MG63 (cell line): Measurements from ENCODE around the gene ZNF600. TPM values are rescaled to one million over a fixed set of nuclear protein-coding genes. Genes with fewer than 3 reads are reported as not detected.
"Not testable (repeated sequence)": the region's sequence is repeated elsewhere in the genome, so short reads cannot be mapped to it uniquely, and the experiment has no call there.

ENCODE experiments used
- DNase-seq: peaks from one replicate; pipeline ENCODE4 v3.0.0-alpha.2; 2020
- H3K27me3 ChIP-seq: fragments of 250-450 bp; sonication (Bioruptor Pico); 2 replicates; pipeline ENCODE4 v1.5.1; 2020; ENCODE audit warnings: mild to moderate bottlenecking, moderate library complexity
- H3K36me3 ChIP-seq: fragments of 250-450 bp; sonication (Bioruptor Pico); 2 replicates; pipeline ENCODE4 v1.5.1; 2020; ENCODE audit warnings: mild to moderate bottlenecking, moderate library complexity
- H3K4me3 ChIP-seq: fragments of 250-450 bp; sonication (Bioruptor Pico); 2 replicates; pipeline ENCODE4 v1.5.1; 2020; ENCODE audit warnings: mild to moderate bottlenecking, moderate library complexity
- H3K9me3 ChIP-seq: fragments of 250-450 bp; sonication (Bioruptor Pico); 2 replicates; pipeline ENCODE4 v1.5.1; 2020; ENCODE audit warnings: mild to moderate bottlenecking, moderate library complexity
- total RNA-seq: library from RNA; depleted of rRNA; stranded (reverse); fragments of >200 nt; shearing (Covaris generic); gene quantifications from 2 replicates; pipeline ENCODE4 v1.2.3, GENCODE V29; 2014; ENCODE audit warnings: low replicate concordance; rRNA removed

The ZNF600 gene
- total RNA-seq, 1 experiment from 2014 or later = 1.9 TPM

- peak; percentile 87 for DNase-seq
- no peak overlapping the region for H3K4me3 ChIP-seq
- H3K27me3 ChIP-seq = no peaks in the 10 kb centered on the region
Observed at GRCh38 chr19:52722062-52723003, 64.3 kb downstream of the ZNF600 start.

GRCh38 chr19:52720541-52720940 is 66.0 kb downstream of the ZNF600 start:
- not testable (repeated sequence) for DNase-seq, H3K27me3 ChIP-seq, H3K4me3 ChIP-seq
- Histone ChIP-seq H3K36me3 (peaks cover 31% of the 10 kb centered on the region), H3K9me3 (peaks cover 12% of the 10 kb centered on the region)

More at GRCh38 chr19:52722062-52723003, 64.3 kb downstream of the ZNF600 start:
- Histone ChIP-seq H3K9me3 (peaks cover 12% of the 10 kb centered on the region), H3K36me3 (peaks cover 40% of the 10 kb centered on the region)

- peaks cover 35% of the 10 kb centered on the region for H3K36me3 ChIP-seq
- DNase-seq = no peak
- H3K9me3 ChIP-seq = peaks cover 6% of the 10 kb centered on the region; the same call in 1 of the 2 replicates
- H3K27me3 ChIP-seq = no peaks in the 10 kb centered on the region
- no peak overlapping the region for H3K4me3 ChIP-seq
Observed at GRCh38 chr19:52716522-52716921, 70.1 kb downstream of the ZNF600 start.

GRCh38 chr19:52715902-52716301 is 70.7 kb downstream of the ZNF600 start:
- peaks cover 34% of the 10 kb centered on the region for H3K36me3 ChIP-seq
- not testable (repeated sequence) for H3K27me3 ChIP-seq, H3K4me3 ChIP-seq, H3K9me3 ChIP-seq, DNase-seq

GRCh38 chr19:52715330-52715729 is 71.3 kb downstream of the ZNF600 start:
- H3K4me3 ChIP-seq, DNase-seq, H3K27me3 ChIP-seq, H3K9me3 ChIP-seq: not testable (repeated sequence)
- H3K36me3 ChIP-seq = peaks cover 30% of the 10 kb centered on the region

Other genes with a start within 250 kb of the ZNF600 start
- 3.1 and 6.4 TPM in 2 replicates for gene ZNF701, start 216.5 kb downstream of the ZNF600 start, total RNA-seq
- 18.5 and 29.2 TPM in 2 replicates for gene ZNF83, start 148.4 kb downstream of the ZNF600 start, total RNA-seq
- 5.3 and 5.5 TPM in 2 replicates for gene ZNF611, start 51.7 kb downstream of the ZNF600 start, total RNA-seq
- 7.8 and 14.1 TPM in 2 replicates for gene ZNF28, start 34.8 kb upstream of the ZNF600 start, total RNA-seq
- gene ZNF468, start 70.8 kb upstream of the ZNF600 start, total RNA-seq = 8.2 and 18.3 TPM in 2 replicates
- 1.6 TPM in 1 of 2 replicates, not detected in the other for gene ZNF320, start 110.8 kb upstream of the ZNF600 start, total RNA-seq
- gene ZNF888, start 136.6 kb upstream of the ZNF600 start, total RNA-seq = 1.5 and 2.3 TPM in 2 replicates
- 0.63 and 3.3 TPM in 2 replicates for gene ZNF816, start 176.1 kb upstream of the ZNF600 start, total RNA-seq
- not detected in 2 replicates for gene ERVV-1, start 227.1 kb upstream of the ZNF600 start, total RNA-seq